Colon (tissue), 2 donors: Measurements from ENCODE around the gene HOXD9.

Source experiments
- FAIRE-seq: peaks from 2 replicates; lab custom pipeline; 2012; peaks lifted over from hg19 to GRCh38; lab: Jason Lieb, UNC
- donor health status: control.
- donor health status: control.

HOXD9 gene

DNA sequence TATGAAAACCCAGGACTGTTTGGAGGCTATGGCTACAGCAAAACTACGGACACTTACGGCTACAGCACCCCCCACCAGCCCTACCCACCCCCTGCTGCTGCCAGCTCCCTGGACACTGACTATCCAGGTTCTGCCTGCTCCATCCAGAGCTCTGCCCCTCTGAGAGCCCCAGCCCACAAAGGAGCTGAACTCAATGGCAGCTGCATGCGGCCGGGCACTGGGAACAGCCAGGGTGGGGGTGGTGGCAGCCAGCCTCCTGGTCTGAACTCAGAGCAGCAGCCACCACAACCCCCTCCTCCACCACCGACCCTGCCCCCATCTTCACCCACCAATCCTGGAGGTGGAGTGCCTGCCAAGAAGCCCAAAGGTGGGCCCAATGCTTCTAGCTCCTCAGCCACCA, 46.7 kb downstream of the HOXD9 start:
- FAIRE-seq = no peak

DNA sequence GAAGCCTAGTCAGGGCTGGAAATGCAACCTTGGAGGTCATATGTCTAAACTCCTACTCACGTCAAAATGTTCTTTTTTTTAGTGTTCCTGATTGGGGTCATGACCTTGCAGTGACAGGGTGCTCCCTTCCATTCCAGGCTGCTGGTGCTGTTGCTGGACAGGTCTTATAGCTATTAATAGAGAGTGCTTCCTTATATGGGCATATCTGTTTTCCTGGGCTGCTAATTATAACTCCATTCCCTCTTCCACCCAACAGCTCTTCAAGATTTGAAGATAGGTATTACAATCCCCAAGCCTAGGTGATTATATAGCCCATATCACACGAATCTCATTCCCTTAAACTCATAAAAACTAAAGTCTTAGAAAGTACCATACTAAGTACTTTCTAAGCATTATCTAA, 47.2 kb downstream of the HOXD9 start:
- no peak for FAIRE-seq

DNA sequence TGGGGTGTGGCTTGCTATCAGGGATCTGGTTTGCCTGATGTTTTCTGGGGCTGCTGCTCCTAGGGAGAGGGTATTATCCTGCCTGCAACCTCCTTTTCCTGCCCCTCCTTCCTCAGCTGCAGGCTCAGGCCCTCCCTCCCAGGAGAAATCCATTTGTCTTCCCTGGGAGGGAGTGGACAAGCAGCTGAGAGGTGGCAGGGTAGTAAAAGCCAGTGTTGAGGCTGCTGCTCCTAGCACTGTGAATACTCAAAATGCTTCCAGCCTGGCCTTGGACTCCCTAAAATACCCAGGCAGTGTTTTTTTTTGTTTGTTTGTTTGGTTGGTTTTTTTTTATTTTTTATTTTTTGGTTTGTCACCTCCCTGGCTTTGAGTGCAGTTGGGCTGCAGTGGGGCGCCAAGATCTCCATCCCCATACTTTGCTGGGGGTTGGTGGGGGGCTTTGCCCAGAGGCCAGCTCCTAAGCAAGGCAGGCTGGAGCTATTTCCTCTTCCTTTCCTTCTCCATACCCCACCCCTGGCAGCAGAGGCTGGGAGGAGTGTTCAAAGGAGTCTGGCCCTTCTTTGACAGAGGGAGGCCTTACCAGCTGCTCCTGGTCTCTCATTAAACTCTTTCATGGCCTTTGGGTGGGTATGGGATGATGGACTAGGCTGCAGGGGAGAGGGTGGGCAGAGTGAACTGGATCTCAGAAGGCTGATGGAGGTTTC, 48.2 kb downstream of the HOXD9 start:
- FAIRE-seq = no peak

DNA sequence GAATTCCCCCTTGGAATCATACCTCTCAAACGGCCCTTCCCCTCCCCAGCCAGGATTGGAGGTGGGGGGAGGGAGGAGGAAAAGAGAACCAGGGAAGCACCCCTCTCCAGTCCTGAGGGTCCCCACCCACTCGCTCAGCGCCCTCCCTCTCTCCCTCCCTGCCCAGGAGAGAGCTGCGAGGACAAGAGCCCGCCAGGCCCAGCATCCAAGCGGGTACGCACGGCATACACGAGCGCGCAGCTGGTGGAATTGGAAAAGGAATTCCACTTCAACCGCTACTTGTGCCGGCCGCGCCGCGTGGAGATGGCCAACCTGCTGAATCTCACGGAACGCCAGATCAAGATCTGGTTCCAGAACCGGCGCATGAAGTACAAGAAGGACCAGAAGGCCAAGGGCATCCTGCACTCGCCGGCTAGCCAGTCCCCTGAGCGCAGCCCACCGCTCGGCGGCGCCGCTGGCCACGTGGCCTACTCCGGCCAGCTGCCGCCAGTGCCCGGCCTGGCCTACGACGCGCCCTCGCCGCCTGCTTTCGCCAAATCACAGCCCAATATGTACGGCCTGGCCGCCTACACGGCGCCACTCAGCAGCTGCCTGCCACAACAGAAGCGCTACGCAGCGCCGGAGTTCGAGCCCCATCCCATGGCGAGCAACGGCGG, 49.0 kb downstream of the HOXD9 start:
- no peak for FAIRE-seq

DNA sequence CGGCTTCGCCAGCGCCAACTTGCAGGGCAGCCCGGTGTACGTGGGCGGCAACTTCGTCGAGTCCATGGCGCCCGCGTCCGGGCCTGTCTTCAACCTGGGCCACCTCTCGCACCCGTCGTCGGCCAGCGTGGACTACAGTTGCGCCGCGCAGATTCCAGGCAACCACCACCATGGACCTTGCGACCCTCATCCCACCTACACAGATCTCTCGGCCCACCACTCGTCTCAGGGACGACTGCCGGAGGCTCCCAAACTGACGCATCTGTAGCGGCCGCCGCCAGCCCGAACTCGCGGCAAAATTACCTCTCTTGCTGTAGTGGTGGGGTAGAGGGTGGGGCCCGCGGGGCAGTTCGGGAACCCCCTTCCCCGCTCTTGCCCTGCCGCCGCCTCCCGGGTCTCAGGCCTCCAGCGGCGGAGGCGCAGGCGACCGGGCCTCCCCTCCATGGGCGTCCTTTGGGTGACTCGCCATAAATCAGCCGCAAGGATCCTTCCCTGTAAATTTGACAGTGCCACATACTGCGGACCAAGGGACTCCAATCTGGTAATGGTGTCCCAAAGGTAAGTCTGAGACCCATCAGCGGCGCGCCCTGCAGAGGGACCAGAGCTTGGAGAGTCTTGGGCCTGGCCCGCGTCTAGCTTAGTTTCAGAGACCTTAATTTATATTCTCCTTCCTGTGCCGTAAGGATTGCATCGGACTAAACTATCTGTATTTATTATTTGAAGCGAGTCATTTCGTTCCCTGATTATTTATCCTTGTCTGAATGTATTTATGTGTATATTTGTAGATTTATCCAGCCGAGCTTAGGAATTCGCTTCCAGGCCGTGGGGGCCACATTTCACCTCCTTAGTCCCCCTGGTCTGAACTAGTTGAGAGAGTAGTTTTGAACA, 49.7 kb downstream of the HOXD9 start:
- FAIRE-seq = no peak

DNA sequence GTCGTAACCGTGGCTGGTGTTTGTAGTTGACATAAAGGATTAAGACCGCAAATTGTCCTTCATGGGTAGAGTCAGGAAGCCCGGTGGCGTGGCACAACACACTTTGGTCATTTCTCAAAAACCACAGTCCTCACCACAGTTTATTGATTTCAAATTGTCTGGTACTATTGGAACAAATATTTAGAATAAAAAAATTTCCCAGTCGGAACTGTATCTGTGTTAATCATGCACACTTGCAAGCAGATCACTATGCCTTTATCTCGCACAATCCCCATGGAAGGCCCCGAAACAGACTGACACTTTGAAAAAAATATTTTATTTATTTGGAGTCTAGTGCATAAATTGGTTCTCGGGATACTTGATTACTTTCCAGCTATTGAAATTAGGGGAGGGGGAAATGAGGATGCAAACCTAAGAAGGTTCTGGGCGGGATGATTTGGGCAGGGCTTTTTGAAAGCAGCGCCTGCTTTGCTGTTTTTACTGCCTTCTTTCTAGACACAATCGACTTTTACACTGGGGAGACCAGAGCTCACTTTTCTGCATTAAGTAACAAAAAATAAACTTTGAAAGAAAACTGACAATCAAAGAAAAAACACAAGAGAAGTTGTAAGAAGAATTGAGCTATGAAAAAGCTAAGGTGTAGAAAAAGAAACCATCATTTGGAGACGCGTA, 50.5 kb downstream of the HOXD9 start:
- FAIRE-seq = no peak

DNA sequence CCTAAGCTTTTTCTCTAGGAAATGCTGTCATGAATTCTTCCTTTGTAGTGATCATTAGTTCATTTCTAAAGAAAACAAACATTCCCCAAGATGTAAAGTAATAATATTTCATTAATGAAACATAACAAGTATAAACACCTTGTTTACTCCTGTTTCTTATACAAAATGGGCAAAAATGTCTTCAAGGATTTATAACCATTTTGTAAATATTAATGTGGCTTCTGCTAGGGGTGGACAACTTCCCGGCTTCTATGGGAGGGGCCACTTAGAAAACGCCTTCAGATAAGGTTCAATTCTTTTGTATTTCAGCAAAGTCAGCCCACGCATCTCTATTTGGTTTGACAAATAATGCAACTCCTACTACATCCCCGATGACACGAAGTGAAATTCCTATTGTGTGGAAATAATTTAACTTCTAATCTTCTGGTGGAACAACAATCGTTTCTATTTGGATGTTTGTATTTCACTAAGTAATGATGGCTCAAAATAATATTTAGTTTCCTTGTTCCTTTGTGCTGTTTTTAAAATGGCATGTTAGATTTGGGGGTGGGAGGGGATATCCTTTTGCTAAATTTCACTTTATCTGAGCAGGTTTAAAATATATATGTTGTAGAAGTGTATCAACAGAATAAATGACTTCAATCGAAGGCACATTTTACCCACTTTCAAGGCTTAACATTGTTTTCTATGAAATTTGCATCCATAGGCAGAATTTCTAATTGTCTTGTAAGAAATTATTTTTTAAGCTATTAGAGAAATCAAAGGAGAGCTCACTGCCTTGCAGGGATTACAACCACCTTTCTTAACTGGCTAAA, 51.3 kb downstream of the HOXD9 start:
- no peak for FAIRE-seq

DNA sequence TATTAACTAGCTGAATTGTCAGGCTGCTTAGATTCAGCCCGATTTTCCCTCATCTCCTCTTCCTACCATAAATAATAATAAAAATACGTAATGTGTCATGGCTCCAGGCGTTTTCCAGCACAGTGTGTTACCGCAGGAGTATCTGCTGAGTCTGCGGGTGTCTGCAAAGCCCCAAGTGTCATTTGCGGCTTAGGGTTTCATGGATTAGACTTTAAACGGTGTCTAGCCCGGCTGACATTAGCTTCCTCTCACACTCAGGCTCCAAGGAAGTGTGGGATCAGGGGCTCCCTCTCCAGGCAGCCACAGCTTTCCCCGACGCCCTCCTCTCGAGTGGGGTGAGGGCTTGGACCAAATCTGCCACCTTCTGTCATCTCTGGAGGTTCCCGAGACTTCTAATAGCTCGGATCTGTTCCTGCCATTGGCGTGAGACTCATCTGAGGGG, 51.9 kb downstream of the HOXD9 start:
- FAIRE-seq = no peak
